A549 (cell line): ENCODE measurements around the gene PPM1H.

Experiments used
- CBX2 ChIP-seq: fragments of 200-600 bp; sonication (generic); IDR thresholded peaks from 2 replicates; pipeline ENCODE4 v1.6.1; 2016; ENCODE audit warnings: low read depth, mild to moderate bottlenecking, borderline replicate concordance
- HOXA7 ChIP-seq: fragments of 250-450 bp; sonication (Bioruptor Pico); IDR thresholded peaks from 2 replicates; pipeline ENCODE4 v1.5.0; 2020; ENCODE audit warnings: mild to moderate bottlenecking, moderate library complexity
- KDM5A ChIP-seq: fragments of 200-600 bp; sonication (generic); IDR thresholded peaks from 2 replicates; pipeline ENCODE4 v1.6.1; 2016; ENCODE audit warnings: antibody characterized with exemption, mild to moderate bottlenecking
- MYC ChIP-seq: IDR thresholded peaks from 2 replicates; pipeline ENCODE4 v1.6.1; 2012; ENCODE audit warnings: mild to moderate bottlenecking, inconsistent platforms, low read length, improper control_type of control experiment, borderline replicate concordance
- PHF8 ChIP-seq: fragments of 200-600 bp; sonication (generic); IDR thresholded peaks from 2 replicates; pipeline ENCODE4 v1.6.1; 2016; ENCODE audit warnings: low read depth, mild to moderate bottlenecking, antibody characterized with exemption, moderate library complexity, borderline replicate concordance
- POLR2A ChIP-seq: IDR thresholded peaks from 2 replicates; pipeline ENCODE4 v1.6.1; 2012; ENCODE audit warnings: mild to moderate bottlenecking, low read length
- RNF2 ChIP-seq: fragments of 200-600 bp; sonication (generic); IDR thresholded peaks from 2 replicates; pipeline ENCODE4 v1.6.1; 2016; ENCODE audit warnings: low read depth, mild to moderate bottlenecking, antibody characterized with exemption, moderate library complexity, borderline replicate concordance
- TP53 ChIP-seq: fragments of 250-450 bp; sonication (Bioruptor Pico); IDR thresholded peaks from 2 replicates; pipeline ENCODE4 v1.5.0; 2021; ENCODE audit warnings: mild to moderate bottlenecking, moderate library complexity
- TF ChIP-seq, protein P1 (sequence below): fragments of >200 bp; sonication (Bioruptor Twin); formaldehyde crosslinking; IDR thresholded peaks from 3 replicates; pipeline ENCODE4 v1.5.1; 2016
- TF ChIP-seq, protein P2 (sequence below): fragments of 200-600 bp; sonication (generic); IDR thresholded peaks from 2 replicates; pipeline ENCODE4 v1.6.1; 2016; ENCODE audit warnings: antibody characterized with exemption, mild to moderate bottlenecking, moderate library complexity

DNA sequence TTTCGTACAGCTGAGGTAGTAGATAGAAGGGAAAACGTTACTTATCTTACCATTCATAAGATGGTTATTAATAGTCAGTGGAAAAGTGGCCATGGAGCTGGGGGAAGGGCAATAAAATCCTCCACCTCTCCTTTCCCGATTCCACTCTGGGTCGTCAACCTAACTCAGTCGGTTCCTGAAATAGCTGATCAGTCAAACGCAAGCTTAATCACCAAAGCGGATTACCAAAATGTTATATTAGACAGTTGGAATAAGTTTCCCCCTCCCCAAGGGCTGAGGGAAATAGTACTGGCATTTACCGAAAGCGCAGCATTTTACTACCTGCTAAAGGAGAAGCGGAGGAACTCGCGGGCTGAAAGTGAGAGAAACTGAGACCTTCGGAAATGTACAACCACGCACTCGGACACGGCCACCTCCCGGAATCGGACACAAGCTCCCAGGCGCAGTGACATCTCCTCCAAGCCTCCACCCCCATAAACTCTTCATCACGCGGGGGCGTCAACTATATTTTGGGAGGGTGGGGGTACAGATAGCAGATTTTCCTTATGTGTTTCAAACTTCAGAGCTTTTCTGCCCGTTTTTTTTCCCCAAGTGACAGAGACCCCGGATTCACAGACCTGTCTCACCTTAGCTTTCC is 1.2 kb downstream of the PPM1H start:
- TF ChIP-seq, protein P1, sequence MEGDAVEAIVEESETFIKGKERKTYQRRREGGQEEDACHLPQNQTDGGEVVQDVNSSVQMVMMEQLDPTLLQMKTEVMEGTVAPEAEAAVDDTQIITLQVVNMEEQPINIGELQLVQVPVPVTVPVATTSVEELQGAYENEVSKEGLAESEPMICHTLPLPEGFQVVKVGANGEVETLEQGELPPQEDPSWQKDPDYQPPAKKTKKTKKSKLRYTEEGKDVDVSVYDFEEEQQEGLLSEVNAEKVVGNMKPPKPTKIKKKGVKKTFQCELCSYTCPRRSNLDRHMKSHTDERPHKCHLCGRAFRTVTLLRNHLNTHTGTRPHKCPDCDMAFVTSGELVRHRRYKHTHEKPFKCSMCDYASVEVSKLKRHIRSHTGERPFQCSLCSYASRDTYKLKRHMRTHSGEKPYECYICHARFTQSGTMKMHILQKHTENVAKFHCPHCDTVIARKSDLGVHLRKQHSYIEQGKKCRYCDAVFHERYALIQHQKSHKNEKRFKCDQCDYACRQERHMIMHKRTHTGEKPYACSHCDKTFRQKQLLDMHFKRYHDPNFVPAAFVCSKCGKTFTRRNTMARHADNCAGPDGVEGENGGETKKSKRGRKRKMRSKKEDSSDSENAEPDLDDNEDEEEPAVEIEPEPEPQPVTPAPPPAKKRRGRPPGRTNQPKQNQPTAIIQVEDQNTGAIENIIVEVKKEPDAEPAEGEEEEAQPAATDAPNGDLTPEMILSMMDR: no peak
- TF ChIP-seq PHF8 (no peak), CBX2 (no peak), POLR2A (no peak), KDM5A (no peak), HOXA7 (CRISPR knock-in tag) (no peak), MYC (no peak), TP53 (CRISPR knock-in tag) (no peak), RNF2 (no peak)
- TF ChIP-seq, protein P2, sequence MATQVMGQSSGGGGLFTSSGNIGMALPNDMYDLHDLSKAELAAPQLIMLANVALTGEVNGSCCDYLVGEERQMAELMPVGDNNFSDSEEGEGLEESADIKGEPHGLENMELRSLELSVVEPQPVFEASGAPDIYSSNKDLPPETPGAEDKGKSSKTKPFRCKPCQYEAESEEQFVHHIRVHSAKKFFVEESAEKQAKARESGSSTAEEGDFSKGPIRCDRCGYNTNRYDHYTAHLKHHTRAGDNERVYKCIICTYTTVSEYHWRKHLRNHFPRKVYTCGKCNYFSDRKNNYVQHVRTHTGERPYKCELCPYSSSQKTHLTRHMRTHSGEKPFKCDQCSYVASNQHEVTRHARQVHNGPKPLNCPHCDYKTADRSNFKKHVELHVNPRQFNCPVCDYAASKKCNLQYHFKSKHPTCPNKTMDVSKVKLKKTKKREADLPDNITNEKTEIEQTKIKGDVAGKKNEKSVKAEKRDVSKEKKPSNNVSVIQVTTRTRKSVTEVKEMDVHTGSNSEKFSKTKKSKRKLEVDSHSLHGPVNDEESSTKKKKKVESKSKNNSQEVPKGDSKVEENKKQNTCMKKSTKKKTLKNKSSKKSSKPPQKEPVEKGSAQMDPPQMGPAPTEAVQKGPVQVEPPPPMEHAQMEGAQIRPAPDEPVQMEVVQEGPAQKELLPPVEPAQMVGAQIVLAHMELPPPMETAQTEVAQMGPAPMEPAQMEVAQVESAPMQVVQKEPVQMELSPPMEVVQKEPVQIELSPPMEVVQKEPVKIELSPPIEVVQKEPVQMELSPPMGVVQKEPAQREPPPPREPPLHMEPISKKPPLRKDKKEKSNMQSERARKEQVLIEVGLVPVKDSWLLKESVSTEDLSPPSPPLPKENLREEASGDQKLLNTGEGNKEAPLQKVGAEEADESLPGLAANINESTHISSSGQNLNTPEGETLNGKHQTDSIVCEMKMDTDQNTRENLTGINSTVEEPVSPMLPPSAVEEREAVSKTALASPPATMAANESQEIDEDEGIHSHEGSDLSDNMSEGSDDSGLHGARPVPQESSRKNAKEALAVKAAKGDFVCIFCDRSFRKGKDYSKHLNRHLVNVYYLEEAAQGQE: no peak
